H1 (cell line): ENCODE data around the gene HOTAIR. TPM values are rescaled to one million over a fixed set of nuclear protein-coding genes. Genes with fewer than 3 reads are reported as not detected.
A peak's percentile ranks its signal among the peaks of the same experiment; 100 is the strongest.

ENCODE experiments used
- BCL11A ChIP-seq, 2 experiments: IDR thresholded peaks; one replicate each; pipeline ENCODE4 v1.6.1; 2011; ENCODE audit warnings: low read depth in 2 of 2, low read length in 2 of 2, mild to moderate bottlenecking in 2 of 2
- CHD7 ChIP-seq: fragments of 300-600 bp; sonication (generic); IDR thresholded peaks from 2 replicates; pipeline ENCODE4 v1.7.1; 2012; ENCODE audit warnings: low read length, moderate library complexity, mild to moderate bottlenecking, inconsistent platforms; ENCODE audit not compliant: insufficient replicate concordance
- CTCF ChIP-seq, 3 experiments: IDR thresholded peaks; 1 replicate in 2 of 3; 2 replicates in 1 of 3; pipeline versions ENCODE4 v1.5.1 to v1.6.1; 2011; ENCODE audit warnings: low read length in 3 of 3, mild to moderate bottlenecking in 3 of 3, inconsistent platforms in 2 of 3, low read depth in 1 of 3, moderate library complexity in 1 of 3; ENCODE audit not compliant: insufficient read depth in 1 of 3; ENCODE audit errors: control extremely low read depth in 1 of 3
- MAX ChIP-seq: IDR thresholded peaks from 2 replicates; pipeline ENCODE4 v1.6.1; 2012; ENCODE audit warnings: inconsistent platforms
- RNF2 ChIP-seq: fragments of 200-900, 300-1000 bp; sonication (generic); IDR thresholded peaks from 2 replicates; pipeline ENCODE4 v1.7.1; 2016; ENCODE audit warnings: borderline replicate concordance, low read depth, mild to moderate bottlenecking, antibody characterized with exemption, low read length; ENCODE audit not compliant: poor library complexity, severe bottlenecking; ENCODE audit errors: missing control alignments
- polyA plus RNA-seq, 7 experiments: library from polyadenylated mRNA; depleted of rRNA in 3 of 7; stranded (reverse) in 5 of 7; unstranded in 2 of 7; fragments of >200 nt in 5 of 7; fragments of 200-250 nt in 2 of 7; gene quantifications; 1 replicate in 5 of 7; 2 replicates in 1 of 7; 4 replicates in 1 of 7; pipeline versions ENCODE4 v1.2.1 to v1.2.3, GENCODE V29; 2011 to 2013; ENCODE audit warnings: missing spikeins in 2 of 7, mixed read lengths in 2 of 7
- total RNA-seq: library from RNA; stranded (reverse); fragmentation: NEBNext Ultra II Directional; extraction: Animal tissue kit (Norgen Biotek cat#: 25700); gene quantifications from 2 replicates; pipeline ENCODE4 v1.2.1, GENCODE V29; 2021

HOTAIR gene
- total and polyA plus RNA-seq, 2 of the 8 experiments (the other 6 are each of a cell fraction or from before 2014, with no cell fraction given) = not detected

- no peak for TF ChIP-seq CHD7
- TF ChIP-seq CTCF (IDR thresholded peaks at IDR 0.05; ENCODE audit: control extremely low read depth in 1 of 3, insufficient read depth in 1 of 3, low read depth in 1 of 3, low read length in 3 of 3) = no peak
- TF ChIP-seq BCL11A (IDR thresholded peaks at IDR 0.05; ENCODE audit: low read depth in 2 of 2, low read length in 2 of 2) = no peak
- TF ChIP-seq RNF2 = peak; percentile 90
- TF ChIP-seq MAX = 0 out of 2 replicates have a peak, but pooled peaks have one; percentile 14
These were observed 34.7 kb upstream of the HOTAIR start (continued) for GRCh38 chr12:54009171-54010052.
